Measurements from ENCODE around the gene THUMPD2. TPM values are rescaled to one million over a fixed set of nuclear protein-coding genes. Genes with fewer than 3 reads are reported as not detected.

The THUMPD2 gene
- total RNA-seq, 1 experiment from 2014 or later = 8.0 TPM

Other genes starting within 250 kb of the THUMPD2 start
- gene TMEM178A, start 113.3 kb downstream of the THUMPD2 start, total RNA-seq (2014; rRNA removed; shearing (Covaris generic)) = not detected in 2 replicates

Data from HT-29 (cell line).